ENCODE data around the gene DMKN. TPM values are rescaled to one million over a fixed set of nuclear protein-coding genes. Genes with fewer than 3 reads are reported as not detected.

DMKN gene
- polyA plus RNA-seq, 4 donors, result 76.2 to 91.6 (median 82.7) TPM

Other genes starting within 250 kb of the DMKN start
- 100 to 1,000 TPM; 149 to 179 (median 162) TPM for gene USF2, start 244.7 kb downstream of the DMKN start, polyA plus RNA-seq (ENCODE audit: insufficient read length in 4 of 4)
- under 1 TPM; 0.12 to 0.39 (median 0.18) TPM for gene HAMP, start 231.1 kb downstream of the DMKN start, polyA plus RNA-seq (ENCODE audit: insufficient read length in 4 of 4)
- 10 to 100 TPM in 1 of 4 donors, 1 to 10 TPM in 3; 2.4 to 13.5 (median 2.8) TPM for gene MAG, start 221.5 kb downstream of the DMKN start, polyA plus RNA-seq (ENCODE audit: insufficient read length in 4 of 4)
- gene CD22, start 184.5 kb downstream of the DMKN start, polyA plus RNA-seq (ENCODE audit: insufficient read length in 4 of 4), result 10 to 100 TPM in 2 of 4 donors, 1 to 10 TPM in 2; 6.6 to 31.5 (median 9.0) TPM
- gene FFAR1, start 165.7 kb downstream of the DMKN start, polyA plus RNA-seq (ENCODE audit: insufficient read length in 4 of 4), result under 1 TPM; 0.22 to 0.57 (median 0.33) TPM
- gene FFAR3, start 155.2 kb downstream of the DMKN start, polyA plus RNA-seq (ENCODE audit: insufficient read length in 4 of 4), result under 1 TPM in 3 of 4 donors, not detected in 1; 0.10 to 0.30 (median 0.25) TPM
- not detected for gene GPR42, start 142.6 kb downstream of the DMKN start, polyA plus RNA-seq (ENCODE audit: insufficient read length in 4 of 4)
- under 1 TPM; 0.21 to 0.37 (median 0.33) TPM for gene FFAR2, start 65.4 kb downstream of the DMKN start, polyA plus RNA-seq (ENCODE audit: insufficient read length in 4 of 4)
- under 1 TPM; 0.44 to 0.87 (median 0.63) TPM for gene KRTDAP, start 23.2 kb downstream of the DMKN start, polyA plus RNA-seq (ENCODE audit: insufficient read length in 4 of 4)
- gene SBSN, start 14.7 kb upstream of the DMKN start, polyA plus RNA-seq (ENCODE audit: insufficient read length in 4 of 4), result under 1 TPM in 2 of 4 donors, not detected in 2; 0.04 to 0.14 TPM
- not detected for gene GAPDHS, start 19.8 kb upstream of the DMKN start, polyA plus RNA-seq (ENCODE audit: insufficient read length in 4 of 4)
- 100 to 1,000 TPM in 1 of 4 donors, 10 to 100 TPM in 3; 87.8 to 113 (median 90.9) TPM for gene TMEM147, start 32.0 kb upstream of the DMKN start, polyA plus RNA-seq (ENCODE audit: insufficient read length in 4 of 4)
- under 1 TPM in 2 of 4 donors, not detected in 2; 0.05 to 0.10 TPM for gene ATP4A, start 50.0 kb upstream of the DMKN start, polyA plus RNA-seq (ENCODE audit: insufficient read length in 4 of 4)
- not detected for gene PMIS2, start 72.5 kb upstream of the DMKN start, polyA plus RNA-seq (ENCODE audit: insufficient read length in 4 of 4)
- gene HAUS5, start 99.1 kb upstream of the DMKN start, polyA plus RNA-seq (ENCODE audit: insufficient read length in 4 of 4), result 10 to 100 TPM; 26.6 to 28.5 (median 27.3) TPM
- gene RBM42, start 115.4 kb upstream of the DMKN start, polyA plus RNA-seq (ENCODE audit: insufficient read length in 4 of 4), result 10 to 100 TPM; 57.9 to 94.9 (median 60.8) TPM
- 1 to 10 TPM; 1.6 to 3.1 (median 1.7) TPM for gene ETV2, start 128.1 kb upstream of the DMKN start, polyA plus RNA-seq (ENCODE audit: insufficient read length in 4 of 4)
- gene COX6B1, start 134.7 kb upstream of the DMKN start, polyA plus RNA-seq (ENCODE audit: insufficient read length in 4 of 4), result 100 to 1,000 TPM; 306 to 370 (median 344) TPM
- 10 to 100 TPM in 3 of 4 donors, 1 to 10 TPM in 1; 1.6 to 48.7 (median 31.6) TPM for gene UPK1A, start 152.9 kb upstream of the DMKN start, polyA plus RNA-seq (ENCODE audit: insufficient read length in 4 of 4)
- under 1 TPM in 3 of 4 donors, not detected in 1; 0.37 to 0.51 (median 0.42) TPM for gene ZBTB32, start 190.9 kb upstream of the DMKN start, polyA plus RNA-seq (ENCODE audit: insufficient read length in 4 of 4)
- gene KMT2B, start 204.4 kb upstream of the DMKN start, polyA plus RNA-seq (ENCODE audit: insufficient read length in 4 of 4), result 10 to 100 TPM; 28.1 to 36.6 (median 31.8) TPM
- 1 to 10 TPM; 2.1 to 4.0 (median 2.9) TPM for gene IGFLR1, start 228.8 kb upstream of the DMKN start, polyA plus RNA-seq (ENCODE audit: insufficient read length in 4 of 4)
- 10 to 100 TPM; 15.6 to 19.8 (median 17.1) TPM for gene U2AF1L4, start 231.8 kb upstream of the DMKN start, polyA plus RNA-seq (ENCODE audit: insufficient read length in 4 of 4)
- 10 to 100 TPM; 62.5 to 86.3 (median 68.7) TPM for gene PSENEN, start 232.0 kb upstream of the DMKN start, polyA plus RNA-seq (ENCODE audit: insufficient read length in 4 of 4)
- 10 to 100 TPM in 1 of 4 donors, 1 to 10 TPM in 3; 8.3 to 11.1 (median 9.4) TPM for gene LIN37, start 234.9 kb upstream of the DMKN start, polyA plus RNA-seq (ENCODE audit: insufficient read length in 4 of 4)
- gene HSPB6, start 243.4 kb upstream of the DMKN start, polyA plus RNA-seq (ENCODE audit: insufficient read length in 4 of 4), result 10 to 100 TPM; 26.2 to 30.4 (median 27.8) TPM
- 10 to 100 TPM; 14.8 to 20.4 (median 16.5) TPM for gene PROSER3, start 244.5 kb upstream of the DMKN start, polyA plus RNA-seq (ENCODE audit: insufficient read length in 4 of 4)

All from right renal pelvis (tissue), 4 donors.